Naive thymus-derived CD4-positive, alpha-beta T cell (primary cell): ENCODE results near the gene WNT2B. TPM values are rescaled to one million over a fixed set of nuclear protein-coding genes. Genes with fewer than 3 reads are reported as not detected.

Experiments
- ATAC-seq: fragments of 150-1000 bp; cut with Tn5 transposase; 2 replicates; pipeline ENCODE4 v1.10.0; 2021; ENCODE audit warnings: mild to moderate bottlenecking, moderate library complexity
- CTCF ChIA-PET: fragments of 350-600 bp; sonication (Branson Sonifier 250); formaldehyde crosslinking; loops from one replicate; lab custom pipeline; 2021; ENCODE audit warnings: antibody characterized with exemption; lab: Charles Lee
- POLR2A ChIA-PET: fragments of 350-600 bp; sonication (Branson Sonifier 250); formaldehyde crosslinking; loops from one replicate; lab custom pipeline; 2021; ENCODE audit warnings: antibody characterized with exemption, inconsistent platforms; lab: Charles Lee
- DNase-seq, 9 donors: peaks; one replicate each; pipeline versions ENCODE4 v3.0.0 to v3.0.0-alpha.2; 2020 to 2022; ENCODE audit warnings: mixed read lengths in 1 of 9
- H3K27ac ChIP-seq: one replicate; pipeline ENCODE4 v1.7.0; 2013; ENCODE audit warnings: mild to moderate bottlenecking, low read depth, low read length, moderate library complexity
- H3K27me3 ChIP-seq, 2 donors: one replicate each; pipeline ENCODE4 v1.7.0; 2013; ENCODE audit warnings: low read length in 2 of 2, mild to moderate bottlenecking in 2 of 2, moderate library complexity in 2 of 2; ENCODE audit not compliant: control insufficient read depth in 2 of 2, insufficient read depth in 2 of 2
- H3K36me3 ChIP-seq, 3 experiments: 1 replicate in 2 of 3; 2 replicates in 1 of 3; pipeline ENCODE4 v1.7.0; 2013; ENCODE audit warnings: low read length in 3 of 3, mild to moderate bottlenecking in 3 of 3, moderate library complexity in 1 of 3; ENCODE audit not compliant: insufficient read depth in 3 of 3, control insufficient read depth in 2 of 3
- H3K4me1 ChIP-seq, 2 donors: one replicate each; pipeline ENCODE4 v1.7.0; 2013; ENCODE audit warnings: low read length in 2 of 2, mild to moderate bottlenecking in 2 of 2, moderate library complexity in 1 of 2; ENCODE audit not compliant: control insufficient read depth in 2 of 2, insufficient read depth in 2 of 2
- H3K4me3 ChIP-seq: 2 replicates; pipeline ENCODE4 v1.7.0; 2013; ENCODE audit warnings: mild to moderate bottlenecking, low read length
- H3K9me3 ChIP-seq, 3 experiments: 1 replicate in 2 of 3; 2 replicates in 1 of 3; pipeline ENCODE4 v1.7.0; 2013; ENCODE audit warnings: low read length in 3 of 3; ENCODE audit not compliant: control insufficient read depth in 2 of 3
- H3K27ac Mint-ChIP-seq, 9 donors: one replicate each; pipeline ENCODE4 v1.8.0; 2020 to 2022; ENCODE audit warnings: mixed read lengths in 9 of 9, mild to moderate bottlenecking in 8 of 9, moderate library complexity in 5 of 9, inconsistent platforms in 2 of 9
- H3K27me3 Mint-ChIP-seq, 5 donors: one replicate each; pipeline ENCODE4 v1.8.0; 2021 to 2022; ENCODE audit warnings: mixed read lengths in 5 of 5, mild to moderate bottlenecking in 1 of 5
- H3K36me3 Mint-ChIP-seq, 5 donors: one replicate each; pipeline ENCODE4 v1.8.0; 2020 to 2022; ENCODE audit warnings: mixed read lengths in 5 of 5, mild to moderate bottlenecking in 3 of 5, inconsistent platforms in 1 of 5
- H3K4me1 Mint-ChIP-seq, 7 donors: one replicate each; pipeline ENCODE4 v1.8.0; 2020 to 2022; ENCODE audit warnings: mixed read lengths in 7 of 7, mild to moderate bottlenecking in 3 of 7, inconsistent platforms in 1 of 7
- H3K4me3 Mint-ChIP-seq, 10 donors: one replicate each; pipeline ENCODE4 v1.8.0; 2020 to 2022; ENCODE audit warnings: mild to moderate bottlenecking in 10 of 10, mixed read lengths in 10 of 10, moderate library complexity in 6 of 10, inconsistent platforms in 2 of 10
- H3K9me3 Mint-ChIP-seq, 11 donors: one replicate each; pipeline ENCODE4 v1.8.0; 2020 to 2022; ENCODE audit warnings: mixed read lengths in 11 of 11, mild to moderate bottlenecking in 4 of 11, inconsistent platforms in 1 of 11, moderate library complexity in 1 of 11
- intact Hi-C, 2 donors: fragments of 100-400 bp; cut with micrococcal nuclease; formaldehyde crosslinking; loops; one replicate each; pipeline ENCODE4 v1.15.1; 2023
- polyA plus RNA-seq, 2 donors: library from polyadenylated mRNA; unstranded; fragments of 300-500 nt; fragmentation: Illumina TruSeq; gene quantifications; one replicate each; pipeline ENCODE4 v1.2.3, GENCODE V29; 2021
- total RNA-seq, 6 experiments: library from RNA in 5 of 6; stranded (reverse) in 5 of 6; gene quantifications; 1 replicate in 5 of 6; 2 replicates in 1 of 6; pipeline ENCODE4 v1.2.3 and lab custom pipeline; 2021 to 2026

WNT2B gene
- total and polyA plus RNA-seq, 7 experiments from 2014 or later: 0.05 to 0.94 (median 0.57) TPM; not detected in 1

GRCh38 chr1:112509660-112510178 is 954 bp downstream of the WNT2B start:
- Histone ChIP-seq H3K4me1 (peaks cover 10 to 12% of the 10 kb centered on the region in 2 donors), H3K36me3 (no peaks in the 10 kb centered on the region), H3K27ac (no peak overlapping the region), H3K27me3 (no peaks in the 10 kb centered on the region), H3K4me3 (no peak overlapping the region), H3K9me3 (no peaks in the 10 kb centered on the region)
- H3K9me3 Mint-ChIP-seq: no peaks in the 10 kb centered on the region
- POLR2A ChIA-PET: no interaction called here
- no peak for DNase-seq
- H3K4me1 Mint-ChIP-seq: peaks cover 3 to 16% (median 9%) of the 10 kb centered on the region in 7 donors
- no peaks in the 10 kb centered on the region for H3K36me3 Mint-ChIP-seq
- ATAC-seq: no peak
- H3K4me3 Mint-ChIP-seq: peak overlapping the region; percentile 47 to 84 (median 71)
- H3K27ac Mint-ChIP-seq: peak overlapping the region in 1 of 9 donors; percentile 59
- peaks cover 4 to 51% (median 12%) of the 10 kb centered on the region in 5 donors for H3K27me3 Mint-ChIP-seq
- intact Hi-C loops: loop anchor here (2.0 to 10.0 kb wide), 3 partner anchors 109 to 565 kb away; partner anchors contain the start of genes MOV10 (in 2 of the 2), CAPZA1 (in 1 of the 2), LRIG2 (in 1 of the 2) and ST7L (in 1 of the 2)
- CTCF ChIA-PET: interaction anchor here (1.2 kb wide), 1 partner anchor 104 kb away, joined by 3 read pairs; no protein-coding TSS in a partner anchor

- intact Hi-C loops: no loop called here
- ChIA-PET CTCF (no interaction called here), POLR2A (no interaction called here)
- Mint-ChIP-seq H3K27me3 (peaks cover 4 to 45% (median 8%) of the 10 kb centered on the region in 5 donors), H3K4me3 (peak overlapping the region in 9 of 10 donors; percentile 5 to 84 (median 68)), H3K9me3 (no peaks in the 10 kb centered on the region), H3K27ac (peak overlapping the region in 2 of 9 donors; percentile 28 to 40), H3K4me1 (peaks cover 3 to 16% (median 9%) of the 10 kb centered on the region in 7 donors), H3K36me3 (no peaks in the 10 kb centered on the region)
- Histone ChIP-seq H3K4me1 (peaks cover 10 to 12% of the 10 kb centered on the region in 2 donors), H3K4me3 (no peak overlapping the region), H3K36me3 (no peaks in the 10 kb centered on the region), H3K27me3 (no peaks in the 10 kb centered on the region), H3K9me3 (no peaks in the 10 kb centered on the region), H3K27ac (no peak overlapping the region)
- ATAC-seq (no peak), DNase-seq (no peak)
These were observed 1.6 kb downstream of the WNT2B start for GRCh38 chr1:112510340-112510739.

- ATAC-seq: no peak
- intact Hi-C loops: no loop called here
- Mint-ChIP-seq H3K36me3 (no peaks in the 10 kb centered on the region), H3K9me3 (no peaks in the 10 kb centered on the region), H3K4me3 (no peak overlapping the region), H3K27ac (no peak overlapping the region), H3K4me1 (peaks cover 3 to 16% (median 9%) of the 10 kb centered on the region in 7 donors), H3K27me3 (peaks cover 2 to 40% (median 5%) of the 10 kb centered on the region in 5 donors)
- no peak overlapping the region for H3K27ac ChIP-seq
- POLR2A ChIA-PET: no interaction called here
- no peaks in the 10 kb centered on the region for H3K36me3 ChIP-seq
- no peak for DNase-seq
- no peaks in the 10 kb centered on the region for H3K27me3 ChIP-seq
- no peaks in the 10 kb centered on the region for H3K9me3 ChIP-seq
- CTCF ChIA-PET: interaction anchor here (1.5 kb wide), 1 partner anchor 10 kb away, joined by 5 read pairs; no protein-coding TSS in a partner anchor
- H3K4me3 ChIP-seq: no peak overlapping the region
- peaks cover 10 to 12% of the 10 kb centered on the region in 2 donors for H3K4me1 ChIP-seq
These were observed 3.1 kb downstream of the WNT2B start for GRCh38 chr1:112511897-112512296.

- intact Hi-C loops: no loop called here
- H3K4me1 Mint-ChIP-seq: peaks cover 0 to 7% (median 2%) of the 10 kb centered on the region in 7 donors
- ATAC-seq (no peak), DNase-seq (no peak)
- no peaks in the 10 kb centered on the region for H3K9me3 ChIP-seq
- no peaks in the 10 kb centered on the region for H3K36me3 ChIP-seq
- no peak overlapping the region for H3K4me3 Mint-ChIP-seq
- POLR2A ChIA-PET: no interaction called here
- H3K27ac Mint-ChIP-seq: no peak overlapping the region
- peaks cover 0 to 27% (median 0%) of the 10 kb centered on the region in 5 donors for H3K27me3 Mint-ChIP-seq
- CTCF ChIA-PET: no interaction called here
- H3K36me3 Mint-ChIP-seq: no peaks in the 10 kb centered on the region
- no peak overlapping the region for H3K27ac ChIP-seq
- H3K27me3 ChIP-seq: no peaks in the 10 kb centered on the region
- H3K9me3 Mint-ChIP-seq: no peaks in the 10 kb centered on the region
- peaks cover under 1 to 2% of the 10 kb centered on the region in 2 donors for H3K4me1 ChIP-seq
- no peak overlapping the region for H3K4me3 ChIP-seq
These were observed 4.5 kb downstream of the WNT2B start for GRCh38 chr1:112513112-112513870.

- Histone ChIP-seq H3K4me1 (no peaks in the 10 kb centered on the region), H3K4me3 (no peak overlapping the region), H3K27ac (no peak overlapping the region), H3K27me3 (no peaks in the 10 kb centered on the region), H3K9me3 (no peaks in the 10 kb centered on the region), H3K36me3 (no peaks in the 10 kb centered on the region)
- H3K9me3 Mint-ChIP-seq: no peaks in the 10 kb centered on the region
- no peaks in the 10 kb centered on the region for H3K36me3 Mint-ChIP-seq
- DNase-seq (no peak), ATAC-seq (no peak)
- intact Hi-C loops: no loop called here
- ChIA-PET CTCF (no interaction called here), POLR2A (no interaction called here)
- no peak overlapping the region for H3K27ac Mint-ChIP-seq
- no peak overlapping the region for H3K4me3 Mint-ChIP-seq
- peaks cover 0 to 17% (median 0%) of the 10 kb centered on the region in 5 donors for H3K27me3 Mint-ChIP-seq
- peaks cover 0 to 7% (median 0%) of the 10 kb centered on the region in 7 donors for H3K4me1 Mint-ChIP-seq
These were observed 6.1 kb downstream of the WNT2B start for GRCh38 chr1:112514901-112515300.

GRCh38 chr1:112515311-112516009 is 6.7 kb downstream of the WNT2B start:
- Mint-ChIP-seq H3K36me3 (no peaks in the 10 kb centered on the region), H3K27ac (no peak overlapping the region), H3K4me3 (peak overlapping the region in 1 of 10 donors; percentile 54), H3K4me1 (peaks cover 0 to 7% (median 0%) of the 10 kb centered on the region in 7 donors), H3K27me3 (peaks cover 0 to 11% (median 0%) of the 10 kb centered on the region in 5 donors), H3K9me3 (no peaks in the 10 kb centered on the region)
- H3K9me3 ChIP-seq: no peaks in the 10 kb centered on the region
- ChIA-PET POLR2A (no interaction called here), CTCF (no interaction called here)
- H3K4me1 ChIP-seq: no peaks in the 10 kb centered on the region
- H3K4me3 ChIP-seq: no peak overlapping the region
- H3K27ac ChIP-seq: no peak overlapping the region
- intact Hi-C loops: no loop called here
- H3K36me3 ChIP-seq: no peaks in the 10 kb centered on the region
- H3K27me3 ChIP-seq: no peaks in the 10 kb centered on the region
- ATAC-seq (no peak), DNase-seq (no peak)
